ENCODE measurements around the gene PYM1.

Gene PYM1

GRCh38 chr12:55957106-55957859 is 29.6 kb upstream of the PYM1 start:
- H3K4me3 ChIP-seq (ENCODE audit: low read length) = no peak overlapping the region
- TF ChIP-seq ZNF274 (IDR thresholded peaks at IDR 0.05; ENCODE audit: low read depth, low read length) = no peak

- H3K4me3 ChIP-seq (ENCODE audit: low read length) = no peak overlapping the region
Measured at GRCh38 chr12:55955800-55956508, 28.3 kb upstream of the PYM1 start.

GRCh38 chr12:55955344-55955743 is 27.6 kb upstream of the PYM1 start:
- no peak overlapping the region for H3K4me3 ChIP-seq (ENCODE audit: low read length)
- TF ChIP-seq ZNF274 (IDR thresholded peaks at IDR 0.05; ENCODE audit: low read depth, low read length) = no peak

More at GRCh38 chr12:55955800-55956508, 28.3 kb upstream of the PYM1 start:
- no peak for TF ChIP-seq ZNF274 (IDR thresholded peaks at IDR 0.05; ENCODE audit: low read depth, low read length)

- TF ChIP-seq ZNF274 (IDR thresholded peaks at IDR 0.05; ENCODE audit: low read depth, low read length) = no peak
- H3K4me3 ChIP-seq (ENCODE audit: low read length) = no peak overlapping the region
Measured at GRCh38 chr12:55946553-55946952, 18.9 kb upstream of the PYM1 start.

- H3K4me3 ChIP-seq (ENCODE audit: low read length) = no peak overlapping the region
- TF ChIP-seq ZNF274 (IDR thresholded peaks at IDR 0.05; ENCODE audit: low read depth, low read length) = no peak
Measured at GRCh38 chr12:55942577-55943136, 15.0 kb upstream of the PYM1 start.

- no peak for TF ChIP-seq ZNF274 (IDR thresholded peaks at IDR 0.05; ENCODE audit: low read depth, low read length)
- no peak overlapping the region for H3K4me3 ChIP-seq (ENCODE audit: low read length)
Measured at GRCh38 chr12:55942055-55942454, 14.4 kb upstream of the PYM1 start.

GRCh38 chr12:55940065-55940732 is 12.5 kb upstream of the PYM1 start:
- H3K4me3 ChIP-seq (ENCODE audit: low read length) = no peak overlapping the region
- TF ChIP-seq ZNF274 (IDR thresholded peaks at IDR 0.05; ENCODE audit: low read depth, low read length) = no peak

GRCh38 chr12:55938826-55939501 is 11.3 kb upstream of the PYM1 start:
- H3K4me3 ChIP-seq (ENCODE audit: low read length) = no peak overlapping the region
- TF ChIP-seq ZNF274 (IDR thresholded peaks at IDR 0.05; ENCODE audit: low read depth, low read length) = no peak

GRCh38 chr12:55937981-55938380 is 10.3 kb upstream of the PYM1 start:
- TF ChIP-seq ZNF274 (IDR thresholded peaks at IDR 0.05; ENCODE audit: low read depth, low read length) = no peak
- H3K4me3 ChIP-seq (ENCODE audit: low read length) = no peak overlapping the region

GRCh38 chr12:55935738-55936151 is 8.1 kb upstream of the PYM1 start:
- no peak for TF ChIP-seq ZNF274 (IDR thresholded peaks at IDR 0.05; ENCODE audit: low read depth, low read length)
- H3K4me3 ChIP-seq (ENCODE audit: low read length) = no peak overlapping the region

GRCh38 chr12:55934773-55935172 is 7.1 kb upstream of the PYM1 start:
- no peak overlapping the region for H3K4me3 ChIP-seq (ENCODE audit: low read length)
- TF ChIP-seq ZNF274 (IDR thresholded peaks at IDR 0.05; ENCODE audit: low read depth, low read length) = no peak

GRCh38 chr12:55933799-55934742 is 6.4 kb upstream of the PYM1 start:
- no peak overlapping the region for H3K4me3 ChIP-seq (ENCODE audit: low read length)
- no peak for TF ChIP-seq ZNF274 (IDR thresholded peaks at IDR 0.05; ENCODE audit: low read depth, low read length)
